GM12878 (cell line): ENCODE results near the gene TOPBP1. TPM values are rescaled to one million over a fixed set of nuclear protein-coding genes. Genes with fewer than 3 reads are reported as not detected.

Experiments
- ATAC-seq: fragments of 200-7000 bp; cut with Tn5 transposase; 3 replicates; pipeline ENCODE4 v1.9.1; 2020; ENCODE audit warnings: mild to moderate bottlenecking, moderate library complexity
- BruUV-seq: library from RNA; stranded (reverse); fragments of 400-500 nt; replicated peaks from 2 replicates; lab custom pipeline; 2021; lab: Mats Ljungman, UMichigan
- CTCF ChIA-PET: fragments of 300-600 bp; sonication (Branson Sonifier 250); formaldehyde crosslinking; extraction: SDS; loops from one replicate; lab custom pipeline; 2021; ENCODE audit warnings: inconsistent platforms; lab: Yijun Ruan, JAX
- POLR2A ChIA-PET: fragments of 350-600 bp; formaldehyde crosslinking; extraction: SDS; loops from one replicate; lab custom pipeline; 2021; ENCODE audit warnings: inconsistent platforms; lab: Charles Lee
- RAD21 ChIA-PET: fragments of 300-600 bp; sonication (Branson Sonifier 250); formaldehyde crosslinking; loops from one replicate; lab custom pipeline; 2023; ENCODE audit warnings: antibody characterized with exemption; ENCODE audit not compliant: unreplicated experiment; lab: Charles Lee
- SMC1A ChIA-PET: fragments of 300-600 bp; sonication (Branson Sonifier 250); formaldehyde crosslinking; loops from one replicate; lab custom pipeline; 2023; ENCODE audit not compliant: unreplicated experiment, uncharacterized antibody; lab: Charles Lee
- DNase-seq: peaks from one replicate; pipeline ENCODE4 v3.0.0-alpha.2; 2011; ENCODE audit warnings: low read depth, low spot score
- FAIRE-seq: peaks from 3 replicates; lab custom pipeline; 2011; peaks lifted over from hg19 to GRCh38; lab: Jason Lieb, UNC
- H2AFZ ChIP-seq: 2 replicates; pipeline ENCODE4 v1.6.0; 2011; ENCODE audit warnings: low read depth, low read length, control low read depth; ENCODE audit not compliant: control insufficient read depth
- H3K27ac ChIP-seq: 2 replicates; pipeline ENCODE4 v1.5.1; 2011; ENCODE audit warnings: control low read depth; ENCODE audit not compliant: control insufficient read depth, insufficient read depth
- H3K27me3 ChIP-seq, 2 experiments: replicated peaks in 1 of 2; 2 replicates each; pipeline versions ENCODE4 v1.6.0 to v1.6.1; 2011; ENCODE audit warnings: low read length in 1 of 2; ENCODE audit not compliant: control insufficient read depth in 2 of 2, insufficient read depth in 2 of 2
- H3K36me3 ChIP-seq, 2 experiments: 2 replicates each; pipeline ENCODE4 v1.5.1; 2011; ENCODE audit warnings: low read length in 1 of 2; ENCODE audit not compliant: control insufficient read depth in 2 of 2, insufficient read depth in 2 of 2
- H3K4me1 ChIP-seq: 2 replicates; pipeline ENCODE4 v1.6.1; 2011; ENCODE audit warnings: mild to moderate bottlenecking, low read length, moderate library complexity, mixed read lengths; ENCODE audit not compliant: control insufficient read depth, insufficient read depth
- H3K4me2 ChIP-seq: 2 replicates; pipeline ENCODE4 v1.6.0; 2011; ENCODE audit warnings: control low read depth; ENCODE audit not compliant: control insufficient read depth, insufficient read depth
- H3K4me3 ChIP-seq: fragments of 200-600 bp; sonication (generic); 2 replicates; pipeline ENCODE4 v1.5.1; 2016
- H3K79me2 ChIP-seq: 2 replicates; pipeline ENCODE4 v1.6.0; 2011; ENCODE audit warnings: low read length; ENCODE audit not compliant: control insufficient read depth, insufficient read depth
- H3K9ac ChIP-seq: 2 replicates; pipeline ENCODE4 v1.8.0; 2011; ENCODE audit warnings: low read length, control low read depth, mixed read lengths; ENCODE audit not compliant: control insufficient read depth, insufficient read depth
- H3K9me3 ChIP-seq: replicated peaks from 3 replicates; pipeline ENCODE4 v1.5.1; 2011; ENCODE audit warnings: mild to moderate bottlenecking, low read length; ENCODE audit not compliant: control insufficient read depth, insufficient read depth
- H4K20me1 ChIP-seq: 2 replicates; pipeline ENCODE4 v1.6.0; 2011; ENCODE audit not compliant: control insufficient read depth, insufficient read depth
- ATF3 ChIP-seq: IDR thresholded peaks from 2 replicates; pipeline ENCODE4 v1.6.1; 2011; ENCODE audit warnings: low read depth, mild to moderate bottlenecking, low read length, moderate library complexity, borderline replicate concordance; ENCODE audit errors: extremely low read depth
- ATF7 ChIP-seq: fragments of 450-650 bp; IDR thresholded peaks from 2 replicates; pipeline ENCODE4 v1.6.1; 2016; ENCODE audit warnings: low read depth, mild to moderate bottlenecking
- CREB1 ChIP-seq: IDR thresholded peaks from 2 replicates; pipeline ENCODE4 v1.6.1; 2012; ENCODE audit warnings: low read depth, mild to moderate bottlenecking, inconsistent platforms
- FOS ChIP-seq: IDR thresholded peaks from 3 replicates; pipeline ENCODE4 v1.6.1; 2011; ENCODE audit warnings: borderline replicate concordance; ENCODE audit not compliant: insufficient read length; ENCODE audit errors: extremely low read depth
- HCFC1 ChIP-seq: fragments of 150-350 bp; IDR thresholded peaks from 2 replicates; pipeline ENCODE4 v1.6.1; 2014; ENCODE audit warnings: low read length
- IKZF1 ChIP-seq: fragments of 450-650 bp; conservative IDR thresholded peaks from 2 replicates; pipeline ENCODE4 v1.6.1; 2017; ENCODE audit warnings: antibody characterized with exemption, mild to moderate bottlenecking
- IKZF2 ChIP-seq, 2 experiments: fragments of 450-650 bp; IDR thresholded peaks; 2 replicates each; pipeline ENCODE4 v1.6.1; 2017; ENCODE audit warnings: mild to moderate bottlenecking in 2 of 2, moderate library complexity in 2 of 2
- MYC ChIP-seq: IDR thresholded peaks from 2 replicates; pipeline ENCODE4 v1.6.1; 2011; ENCODE audit warnings: mild to moderate bottlenecking, low read length, moderate library complexity, inconsistent platforms; ENCODE audit not compliant: insufficient read depth, insufficient replicate concordance, insufficient read length, severe bottlenecking
- PRDM15 ChIP-seq: fragments of 450-650 bp; formaldehyde crosslinking; IDR thresholded peaks from 2 replicates; pipeline ENCODE4 v1.4.0; 2020; ENCODE audit warnings: mild to moderate bottlenecking, moderate library complexity
- RELA ChIP-seq: fragments of 450-650 bp; IDR thresholded peaks from 2 replicates; pipeline ENCODE4 v1.8.0; 2014; ENCODE audit warnings: borderline replicate concordance; ENCODE audit not compliant: partially characterized antibody
- RFX5 ChIP-seq: IDR thresholded peaks from 2 replicates; pipeline ENCODE4 v1.6.1; 2011; ENCODE audit warnings: low read depth, low read length, improper control_type of control experiment
- RUNX3 ChIP-seq: IDR thresholded peaks from 2 replicates; pipeline ENCODE4 v1.6.1; 2012; ENCODE audit warnings: low read length, inconsistent platforms
- SMARCA5 ChIP-seq: fragments of 450-650 bp; IDR thresholded peaks from 2 replicates; pipeline ENCODE4 v1.6.1; 2017; ENCODE audit warnings: mild to moderate bottlenecking
- SREBF1 ChIP-seq: IDR thresholded peaks from 2 replicates; pipeline ENCODE4 v1.6.1; 2012; ENCODE audit warnings: mild to moderate bottlenecking, low read length
- SREBF2 ChIP-seq: IDR thresholded peaks from 2 replicates; pipeline ENCODE4 v1.6.1; 2012; ENCODE audit warnings: mild to moderate bottlenecking, low read length
- ZBED1 ChIP-seq: IDR thresholded peaks from 2 replicates; pipeline ENCODE4 v1.6.1; 2016; ENCODE audit warnings: borderline replicate concordance
- ZBTB4 ChIP-seq: fragments of 450-650 bp; formaldehyde crosslinking; IDR thresholded peaks from 2 replicates; pipeline ENCODE4 v1.4.0; 2022; ENCODE audit warnings: mild to moderate bottlenecking, moderate library complexity
- ZSCAN29 ChIP-seq: fragments of 450-650 bp; IDR thresholded peaks from 2 replicates; pipeline ENCODE4 v1.6.1; 2017; ENCODE audit warnings: mild to moderate bottlenecking, moderate library complexity
- WGBS: methylation state at CpG from one replicate; pipeline ENCODE4 v1.1.6; 2016; ENCODE audit warnings: low lambda C conversion rate; ENCODE audit not compliant: insufficient replicate concordance, insufficient coverage; ENCODE audit errors: missing lambda C conversion rate; 5-methylcytosine and 5-hydroxymethylcytosine counted together
- in situ Hi-C: fragments of 300-500 bp; cut with MboI; formaldehyde crosslinking; loops from 9 replicates; pipeline ENCODE4 v1.14.3; 2018; ENCODE audit warnings: mixed read lengths
- intact Hi-C: fragments of 100-400 bp; cut with micrococcal nuclease; formaldehyde crosslinking; loops from one replicate; pipeline ENCODE4 v1.14.2; 2022; ENCODE audit not compliant: unreplicated experiment
- polyA plus RNA-seq, 11 experiments: library from polyadenylated mRNA; depleted of rRNA in 4 of 11; unstranded in 6 of 11; stranded (reverse) in 5 of 11; fragments of >200 nt; fragmentation: Nextera tagmentation in 4 of 11; fragmentation: Illumina TruSeq in 1 of 11; extraction: Ambion mirVana in 4 of 11; extraction: Trizol in 1 of 11; gene quantifications; 1 replicate in 1 of 11; 2 replicates in 10 of 11; pipeline versions ENCODE4 v1.2.1 to v1.2.3, GENCODE V29; 2011 to 2016; ENCODE audit warnings: inconsistent platforms in 2 of 11, missing spikeins in 2 of 11, low read depth in 1 of 11
- total RNA-seq, 4 experiments: library from RNA; depleted of rRNA in 3 of 4; stranded (reverse); fragments of >200 nt in 3 of 4; fragmentation: Illumina TruSeq in 1 of 4; extraction: Trizol in 1 of 4; gene quantifications; 2 replicates each; pipeline versions ENCODE4 v1.2.1 to v1.2.3, GENCODE V29; 2013 to 2021

Gene TOPBP1
- total and polyA plus RNA-seq, 10 of the 15 experiments (the other 5 are each of a cell fraction or from before 2014, with no cell fraction given), result 18.3 to 99.3 (median 61.5) TPM

- no peaks in the 10 kb centered on the region for H3K27me3 ChIP-seq
- H3K4me2 ChIP-seq, result peak overlapping the region; percentile 70
- intact Hi-C loops, result loop anchor here (5.0 to 10.0 kb wide), 2 partner anchors 44 to 854 kb away; partner anchors contain the start of gene NPHP3
- ChIA-PET POLR2A (interaction anchor here (0.5 to 2.1 kb wide), 5 partner anchors 36 to 131 kb away, joined by 3 to 8 read pairs (median 6); no protein-coding TSS in a partner anchor), CTCF (interaction anchor here (0.5 to 7.6 kb wide), 37 partner anchors 8 to 923 kb away, joined by 3 to 86 read pairs (median 4); partner anchors contain the start of gene TOPBP1), RAD21 (interaction anchor here (1.0 to 10.3 kb wide), 18 partner anchors 9 to 174 kb away, joined by 3 to 137 read pairs (median 5); no protein-coding TSS in a partner anchor), SMC1A (interaction anchor here (0.6 to 7.7 kb wide), 28 partner anchors 9 to 240 kb away, joined by 3 to 92 read pairs (median 5); no protein-coding TSS in a partner anchor)
- peaks cover 12% of the 10 kb centered on the region for H3K4me1 ChIP-seq
- DNase-seq (no peak), ATAC-seq (peak; percentile 6), FAIRE-seq (no peak)
- peak overlapping the region; percentile 91 for H3K4me3 ChIP-seq
- peaks cover 5 to 35% of the 10 kb centered on the region in 2 experiments for H3K36me3 ChIP-seq
- H3K27ac ChIP-seq, result no peak overlapping the region
- peaks cover 95% of the 10 kb centered on the region for H3K79me2 ChIP-seq
- in situ Hi-C loops, result no loop called here
- H3K9ac ChIP-seq, result no peak overlapping the region
- H3K9me3 ChIP-seq, result no peaks in the 10 kb centered on the region
- no peak overlapping the region for H2AFZ ChIP-seq
- 7% methylated on average over 1 of the region's 1 CpG for WGBS
- H4K20me1 ChIP-seq, result peaks cover 4% of the 10 kb centered on the region; the same call in 1 of the 2 replicates
- no TSS peak for BruUV-seq
- TF ChIP-seq SREBF1, result no peak
- no peak for TF ChIP-seq ZBTB4 (CRISPR knock-in tag)
- no peak for TF ChIP-seq SREBF2
- TF ChIP-seq MYC, result no peak
- no peak for TF ChIP-seq HCFC1
- 0 out of 4 replicates have a peak, but pooled peaks have one; percentile 27 to 43 for TF ChIP-seq IKZF2 (IDR thresholded peaks at IDR 0.05)
- TF ChIP-seq RUNX3, result no peak
- no peak for TF ChIP-seq FOS
- TF ChIP-seq RFX5, result no peak
- TF ChIP-seq ZSCAN29, result no peak
- TF ChIP-seq IKZF1, result peak; percentile 42; the same call in 1 of the 2 replicates
- no peak for TF ChIP-seq ATF7
- no peak for TF ChIP-seq ZBED1
- no peak for TF ChIP-seq CREB1
- TF ChIP-seq SMARCA5, result no peak
- TF ChIP-seq RELA, result no peak
- TF ChIP-seq PRDM15 (CRISPR knock-in tag), result no peak
- TF ChIP-seq ATF3, result no peak
Observed at GRCh38 chr3:133578548-133579191, 83.1 kb downstream of the TOPBP1 start.
